ENCODE data around the gene OCA2.

Gene OCA2

GRCh38 chr15:27808182-27808581 lies 290.9 kb downstream of the OCA2 start:
- DNase-seq (ENCODE audit: low read depth), result no peak

- no peak for DNase-seq (ENCODE audit: low read depth)
Observed at GRCh38 chr15:27807335-27807734, 291.8 kb downstream of the OCA2 start.

GRCh38 chr15:27806396-27806795 lies 292.7 kb downstream of the OCA2 start:
- DNase-seq (ENCODE audit: low read depth), result no peak

GRCh38 chr15:27805261-27806220 lies 293.6 kb downstream of the OCA2 start:
- no peak for DNase-seq (ENCODE audit: low read depth)

GRCh38 chr15:27804569-27805260 lies 294.4 kb downstream of the OCA2 start:
- no peak for DNase-seq (ENCODE audit: low read depth)

- no peak for DNase-seq (ENCODE audit: low read depth)
Observed at GRCh38 chr15:27798807-27799206, 300.3 kb downstream of the OCA2 start.

GRCh38 chr15:27797765-27798164 lies 301.4 kb downstream of the OCA2 start:
- DNase-seq (ENCODE audit: low read depth), result no peak

- DNase-seq (ENCODE audit: low read depth), result no peak
Observed at GRCh38 chr15:27796405-27797320, 302.5 kb downstream of the OCA2 start.

- DNase-seq (ENCODE audit: low read depth), result no peak
Observed at GRCh38 chr15:27792756-27793264, 306.3 kb downstream of the OCA2 start.

GRCh38 chr15:27790270-27790669 lies 308.8 kb downstream of the OCA2 start:
- DNase-seq (ENCODE audit: low read depth), result no peak

GRCh38 chr15:27787931-27788330 lies 311.2 kb downstream of the OCA2 start:
- no peak for DNase-seq (ENCODE audit: low read depth)

- DNase-seq (ENCODE audit: low read depth), result no peak
Observed at GRCh38 chr15:27784107-27784506, 315.0 kb downstream of the OCA2 start.

- no peak for DNase-seq (ENCODE audit: low read depth)
Observed at GRCh38 chr15:27783678-27784077, 315.4 kb downstream of the OCA2 start.

GRCh38 chr15:27782125-27782524 lies 317.0 kb downstream of the OCA2 start:
- DNase-seq (ENCODE audit: low read depth), result no peak

GRCh38 chr15:27776501-27776900 lies 322.6 kb downstream of the OCA2 start:
- DNase-seq (ENCODE audit: low read depth), result no peak

- no peak for DNase-seq (ENCODE audit: low read depth)
Observed at GRCh38 chr15:27774638-27775037, 324.5 kb downstream of the OCA2 start.

GRCh38 chr15:27774191-27774590 lies 324.9 kb downstream of the OCA2 start:
- no peak for DNase-seq (ENCODE audit: low read depth)

- no peak for DNase-seq (ENCODE audit: low read depth)
Observed at GRCh38 chr15:27771892-27772291, 327.2 kb downstream of the OCA2 start.

- DNase-seq (ENCODE audit: low read depth), result no peak
Observed at GRCh38 chr15:27770769-27771554, 328.2 kb downstream of the OCA2 start.

GRCh38 chr15:27770086-27770607 lies 329.0 kb downstream of the OCA2 start:
- no peak for DNase-seq (ENCODE audit: low read depth)

- no peak for DNase-seq (ENCODE audit: low read depth)
Observed at GRCh38 chr15:27769652-27770051, 329.5 kb downstream of the OCA2 start.

Data from EH (cell line).